ENCODE results near the gene ATRNL1. TPM values are rescaled to one million over a fixed set of nuclear protein-coding genes. Genes with fewer than 3 reads are reported as not detected.

Gene ATRNL1
- polyA plus RNA-seq, 2 of the 4 experiments (the other 2 are of a cell fraction), result 0.13 to 0.34 TPM

DNA sequence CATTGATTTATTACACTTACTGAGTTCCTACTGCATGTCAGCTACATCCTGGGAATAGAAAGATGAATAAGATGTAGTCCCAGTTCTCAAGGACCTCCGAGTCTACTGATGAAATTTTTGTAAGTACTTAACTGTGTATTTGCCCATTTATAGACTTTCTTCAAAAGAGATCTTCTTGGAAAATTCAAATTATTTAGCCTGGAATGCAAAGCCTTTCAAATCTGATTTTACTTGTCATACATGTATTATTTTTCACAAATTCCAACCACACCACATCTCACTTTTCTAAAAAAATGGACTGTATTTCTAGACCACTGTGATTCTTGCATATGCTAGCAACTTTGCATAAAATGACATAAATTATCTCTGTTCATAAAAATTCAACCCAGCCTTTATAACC, 581.3 kb downstream of the ATRNL1 start:
- FAIRE-seq, result no peak

GRCh38 chr10:115696747-115697146, 603.6 kb downstream of the ATRNL1 start:
- no peak for ATAC-seq
- ChIA-PET POLR2A (no interaction called here), CTCF (interaction anchor here (0.6 to 1.0 kb wide), 3 partner anchors 10 to 591 kb away, joined by 3 to 7 read pairs (median 4); no protein-coding TSS in a partner anchor)
- Histone ChIP-seq H3K4me1 (no peaks in the 10 kb centered on the region), H3K4me2 (no peak overlapping the region), H3K4me3 (no peak overlapping the region), H3K9me3 (no peaks in the 10 kb centered on the region), H3K27ac (no peak overlapping the region)
- DNase-seq (ENCODE audit: low read depth in 1 of 2, low spot score in 1 of 2), result no peak
- no peak for TF ChIP-seq SREBF2 (IDR thresholded peaks at IDR 0.05)
- no peak for TF ChIP-seq JUN (IDR thresholded peaks at IDR 0.05)
- TF ChIP-seq, protein P1, sequence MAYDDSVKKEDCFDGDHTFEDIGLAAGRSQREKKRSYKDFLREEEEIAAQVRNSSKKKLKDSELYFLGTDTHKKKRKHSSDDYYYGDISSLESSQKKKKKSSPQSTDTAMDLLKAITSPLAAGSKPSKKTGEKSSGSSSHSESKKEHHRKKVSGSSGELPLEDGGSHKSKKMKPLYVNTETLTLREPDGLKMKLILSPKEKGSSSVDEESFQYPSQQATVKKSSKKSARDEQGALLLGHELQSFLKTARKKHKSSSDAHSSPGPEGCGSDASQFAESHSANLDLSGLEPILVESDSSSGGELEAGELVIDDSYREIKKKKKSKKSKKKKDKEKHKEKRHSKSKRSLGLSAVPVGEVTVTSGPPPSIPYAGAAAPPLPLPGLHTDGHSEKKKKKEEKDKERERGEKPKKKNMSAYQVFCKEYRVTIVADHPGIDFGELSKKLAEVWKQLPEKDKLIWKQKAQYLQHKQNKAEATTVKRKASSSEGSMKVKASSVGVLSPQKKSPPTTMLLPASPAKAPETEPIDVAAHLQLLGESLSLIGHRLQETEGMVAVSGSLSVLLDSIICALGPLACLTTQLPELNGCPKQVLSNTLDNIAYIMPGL (CRISPR knock-in tag; IDR thresholded peaks at IDR 0.05; ENCODE audit: borderline replicate concordance), result no peak
- no peak for TF ChIP-seq MAZ (IDR thresholded peaks at IDR 0.05; ENCODE audit: borderline replicate concordance, low read depth, low read length)
- TF ChIP-seq MAFK (IDR thresholded peaks at IDR 0.05; ENCODE audit: partially characterized antibody), result no peak
- no peak for TF ChIP-seq SMC3 (IDR thresholded peaks at IDR 0.05)
- TF ChIP-seq, protein P2, sequence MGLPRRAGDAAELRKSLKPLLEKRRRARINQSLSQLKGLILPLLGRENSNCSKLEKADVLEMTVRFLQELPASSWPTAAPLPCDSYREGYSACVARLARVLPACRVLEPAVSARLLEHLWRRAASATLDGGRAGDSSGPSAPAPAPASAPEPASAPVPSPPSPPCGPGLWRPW (IDR thresholded peaks at IDR 0.05), result no peak
- no peak for TF ChIP-seq ZFP36 (IDR thresholded peaks at IDR 0.05; ENCODE audit: borderline replicate concordance, partially characterized antibody)
- no peak for TF ChIP-seq EHMT2 (IDR thresholded peaks at IDR 0.05; ENCODE audit: low read depth)
- TF ChIP-seq NFE2L2 (conservative IDR thresholded peaks at IDR 0.05; ENCODE audit: low read length), result no peak
- TF ChIP-seq, protein P3, sequence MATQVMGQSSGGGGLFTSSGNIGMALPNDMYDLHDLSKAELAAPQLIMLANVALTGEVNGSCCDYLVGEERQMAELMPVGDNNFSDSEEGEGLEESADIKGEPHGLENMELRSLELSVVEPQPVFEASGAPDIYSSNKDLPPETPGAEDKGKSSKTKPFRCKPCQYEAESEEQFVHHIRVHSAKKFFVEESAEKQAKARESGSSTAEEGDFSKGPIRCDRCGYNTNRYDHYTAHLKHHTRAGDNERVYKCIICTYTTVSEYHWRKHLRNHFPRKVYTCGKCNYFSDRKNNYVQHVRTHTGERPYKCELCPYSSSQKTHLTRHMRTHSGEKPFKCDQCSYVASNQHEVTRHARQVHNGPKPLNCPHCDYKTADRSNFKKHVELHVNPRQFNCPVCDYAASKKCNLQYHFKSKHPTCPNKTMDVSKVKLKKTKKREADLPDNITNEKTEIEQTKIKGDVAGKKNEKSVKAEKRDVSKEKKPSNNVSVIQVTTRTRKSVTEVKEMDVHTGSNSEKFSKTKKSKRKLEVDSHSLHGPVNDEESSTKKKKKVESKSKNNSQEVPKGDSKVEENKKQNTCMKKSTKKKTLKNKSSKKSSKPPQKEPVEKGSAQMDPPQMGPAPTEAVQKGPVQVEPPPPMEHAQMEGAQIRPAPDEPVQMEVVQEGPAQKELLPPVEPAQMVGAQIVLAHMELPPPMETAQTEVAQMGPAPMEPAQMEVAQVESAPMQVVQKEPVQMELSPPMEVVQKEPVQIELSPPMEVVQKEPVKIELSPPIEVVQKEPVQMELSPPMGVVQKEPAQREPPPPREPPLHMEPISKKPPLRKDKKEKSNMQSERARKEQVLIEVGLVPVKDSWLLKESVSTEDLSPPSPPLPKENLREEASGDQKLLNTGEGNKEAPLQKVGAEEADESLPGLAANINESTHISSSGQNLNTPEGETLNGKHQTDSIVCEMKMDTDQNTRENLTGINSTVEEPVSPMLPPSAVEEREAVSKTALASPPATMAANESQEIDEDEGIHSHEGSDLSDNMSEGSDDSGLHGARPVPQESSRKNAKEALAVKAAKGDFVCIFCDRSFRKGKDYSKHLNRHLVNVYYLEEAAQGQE (IDR thresholded peaks at IDR 0.05), result no peak
- TF ChIP-seq HDAC2 (IDR thresholded peaks at IDR 0.05), result no peak
- no peak for TF ChIP-seq KDM5A (IDR thresholded peaks at IDR 0.05)
- TF ChIP-seq JUNB (IDR thresholded peaks at IDR 0.05), result no peak
- no peak for TF ChIP-seq BCL3 (IDR thresholded peaks at IDR 0.05)
- no peak for TF ChIP-seq BHLHE40 (IDR thresholded peaks at IDR 0.05; ENCODE audit: low read depth, low read length)
- no peak for FAIRE-seq
- whole genome bisulfite sequencing (ENCODE audit: missing lambda C conversion rate), result 41% methylated on average over 3 of the region's 4 CpGs

More for the DNA sequence above, 581.3 kb downstream of the ATRNL1 start:
- CTCF ChIA-PET, result no interaction called here
- no peak for DNase-seq (ENCODE audit: low read depth in 1 of 2, low spot score in 1 of 2)
- no peaks in the 10 kb centered on the region for H3K9me3 ChIP-seq
- WGBS (ENCODE audit: missing lambda C conversion rate), result 11% methylated on average over 1 of the region's 1 CpG
- H3K4me3 ChIP-seq, result no peak overlapping the region
- ATAC-seq, result no peak
- POLR2A ChIA-PET, result no interaction called here
- TF ChIP-seq POLR2AphosphoS2 (conservative IDR thresholded peaks at IDR 0.05; ENCODE audit: low read length) (no peak), GATA3 (IDR thresholded peaks at IDR 0.05; ENCODE audit: borderline replicate concordance) (no peak)
- TF ChIP-seq, protein P4, sequence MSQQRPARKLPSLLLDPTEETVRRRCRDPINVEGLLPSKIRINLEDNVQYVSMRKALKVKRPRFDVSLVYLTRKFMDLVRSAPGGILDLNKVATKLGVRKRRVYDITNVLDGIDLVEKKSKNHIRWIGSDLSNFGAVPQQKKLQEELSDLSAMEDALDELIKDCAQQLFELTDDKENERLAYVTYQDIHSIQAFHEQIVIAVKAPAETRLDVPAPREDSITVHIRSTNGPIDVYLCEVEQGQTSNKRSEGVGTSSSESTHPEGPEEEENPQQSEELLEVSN (IDR thresholded peaks at IDR 0.05; ENCODE audit: borderline replicate concordance, low read depth), result no peak
- no peak overlapping the region for H3K27ac ChIP-seq
- no peak overlapping the region for H3K4me2 ChIP-seq
- H3K4me1 ChIP-seq, result no peaks in the 10 kb centered on the region

Data from A549 (cell line).